NCI-H1436 (cell line): ENCODE results near the gene GOLGA6L4.
"Not testable (repeated sequence)": the region's sequence is repeated elsewhere in the genome, so short reads cannot be mapped to it uniquely, and the experiment has no call there.

Experiments
- DNase-seq: peaks from one replicate; lab custom pipeline; 2025; lab: John Stamatoyannopoulos, UW

The GOLGA6L4 gene

GRCh38 chr15:84235573-84235972 is at the start of gene GOLGA6L4:
GOLGA6L4 (plus strand) TSS chr15:84235773; CDS start chr15:84235835, 62 bp downstream.
- DNase-seq: not testable (repeated sequence)

- DNase-seq: not testable (repeated sequence)
Observed at GRCh38 chr15:84192982-84193381, 42.6 kb upstream of the GOLGA6L4 start.

- DNase-seq: not testable (repeated sequence)
Observed at GRCh38 chr15:84195603-84196002, 40.0 kb upstream of the GOLGA6L4 start.

- not testable (repeated sequence) for DNase-seq
Observed at GRCh38 chr15:84196530-84197188, 38.9 kb upstream of the GOLGA6L4 start.

GRCh38 chr15:84199865-84200264 is 35.7 kb upstream of the GOLGA6L4 start:
- DNase-seq: not testable (repeated sequence)

- not testable (repeated sequence) for DNase-seq
Observed at GRCh38 chr15:84246441-84246840, 10.9 kb downstream of the GOLGA6L4 start.
